Smooth muscle cell (in vitro differentiated cells): ENCODE data around the gene OR4K2. TPM values are rescaled to one million over a fixed set of nuclear protein-coding genes. Genes with fewer than 3 reads are reported as not detected.

ENCODE experiments used
- DNase-seq: peaks from one replicate; lab custom pipeline; 2025; ENCODE audit not compliant: unreplicated experiment; lab: John Stamatoyannopoulos, UW
- H2AFZ ChIP-seq: fragments of 200-600 bp; sonication (generic); 2 replicates; pipeline ENCODE4 v1.6.0; 2016; ENCODE audit warnings: antibody characterized with exemption, low read depth, mild to moderate bottlenecking
- H3F3A ChIP-seq: fragments of 200-600 bp; sonication (generic); 2 replicates; pipeline ENCODE4 v1.6.0; 2017; ENCODE audit warnings: antibody characterized with exemption, low read depth
- H3K27ac ChIP-seq: fragments of 200-600 bp; sonication (generic); 2 replicates; pipeline ENCODE4 v1.5.1; 2016; ENCODE audit warnings: low read depth, mild to moderate bottlenecking
- H3K27me3 ChIP-seq: fragments of 200-600 bp; sonication (generic); 2 replicates; pipeline ENCODE4 v1.6.1; 2016; ENCODE audit warnings: low read depth, mild to moderate bottlenecking
- H3K36me3 ChIP-seq: fragments of 200-600 bp; sonication (generic); 2 replicates; pipeline ENCODE4 v1.5.1; 2016; ENCODE audit warnings: low read depth
- H3K4me1 ChIP-seq: fragments of 200-600 bp; sonication (generic); 2 replicates; pipeline ENCODE4 v1.5.1; 2016; ENCODE audit warnings: low read depth
- H3K4me2 ChIP-seq: fragments of 200-600 bp; sonication (generic); 2 replicates; pipeline ENCODE4 v1.6.0; 2016; ENCODE audit warnings: mild to moderate bottlenecking
- H3K4me3 ChIP-seq: fragments of 200-600 bp; sonication (generic); 2 replicates; pipeline ENCODE4 v1.5.1; 2016; ENCODE audit warnings: mild to moderate bottlenecking
- H3K79me2 ChIP-seq: fragments of 200-600 bp; sonication (generic); 2 replicates; pipeline ENCODE4 v1.6.0; 2016; ENCODE audit warnings: low read depth, mild to moderate bottlenecking
- H3K9ac ChIP-seq: fragments of 200-600 bp; sonication (generic); 2 replicates; pipeline ENCODE4 v1.6.0; 2016; ENCODE audit warnings: low read depth
- H3K9me3 ChIP-seq: fragments of 200-600 bp; sonication (generic); replicated peaks from 2 replicates; pipeline ENCODE4 v1.5.1; 2016; ENCODE audit warnings: low read depth
- H4K20me1 ChIP-seq: fragments of 200-600 bp; sonication (generic); 2 replicates; pipeline ENCODE4 v1.6.0; 2016; ENCODE audit warnings: low read depth
- WGBS: methylation state at CpG from one replicate; pipeline ENCODE4 v1.1.7; 2016; ENCODE audit warnings: low lambda C conversion rate; 5-methylcytosine and 5-hydroxymethylcytosine counted together
- polyA plus RNA-seq: library from polyadenylated mRNA; unstranded; fragments of >200 nt; fragmentation: Nextera tagmentation; extraction: Ambion mirVana; gene quantifications from 2 replicates; pipeline ENCODE4 v1.2.1, GENCODE V29; 2016
- total RNA-seq: library from RNA; depleted of rRNA; stranded (reverse); fragments of >200 nt; gene quantifications from 2 replicates; pipeline ENCODE4 v1.2.3, GENCODE V29; 2014
- TF ChIP-seq, protein P1 (sequence below): fragments of 200-600 bp; sonication (generic); IDR thresholded peaks from 2 replicates; pipeline ENCODE4 v1.5.1; 2017; ENCODE audit warnings: borderline replicate concordance, mild to moderate bottlenecking, antibody characterized with exemption; ENCODE audit not compliant: insufficient read depth, poor library complexity, severe bottlenecking

OR4K2 gene
- total and polyA plus RNA-seq, 2 experiments from 2014 or later: not detected

- H3K36me3 ChIP-seq: no peaks in the 10 kb centered on the region
- no peaks in the 10 kb centered on the region for H3K27me3 ChIP-seq
- H3F3A ChIP-seq: no peaks in the 10 kb centered on the region
- H3K9me3 ChIP-seq: peaks cover 27% of the 10 kb centered on the region
- no peak overlapping the region for H3K4me2 ChIP-seq
- H4K20me1 ChIP-seq: no peaks in the 10 kb centered on the region
- no peak for DNase-seq
- H3K27ac ChIP-seq: no peak overlapping the region
- H3K9ac ChIP-seq: no peak overlapping the region
- no peaks in the 10 kb centered on the region for H3K79me2 ChIP-seq
- TF ChIP-seq, protein P1, sequence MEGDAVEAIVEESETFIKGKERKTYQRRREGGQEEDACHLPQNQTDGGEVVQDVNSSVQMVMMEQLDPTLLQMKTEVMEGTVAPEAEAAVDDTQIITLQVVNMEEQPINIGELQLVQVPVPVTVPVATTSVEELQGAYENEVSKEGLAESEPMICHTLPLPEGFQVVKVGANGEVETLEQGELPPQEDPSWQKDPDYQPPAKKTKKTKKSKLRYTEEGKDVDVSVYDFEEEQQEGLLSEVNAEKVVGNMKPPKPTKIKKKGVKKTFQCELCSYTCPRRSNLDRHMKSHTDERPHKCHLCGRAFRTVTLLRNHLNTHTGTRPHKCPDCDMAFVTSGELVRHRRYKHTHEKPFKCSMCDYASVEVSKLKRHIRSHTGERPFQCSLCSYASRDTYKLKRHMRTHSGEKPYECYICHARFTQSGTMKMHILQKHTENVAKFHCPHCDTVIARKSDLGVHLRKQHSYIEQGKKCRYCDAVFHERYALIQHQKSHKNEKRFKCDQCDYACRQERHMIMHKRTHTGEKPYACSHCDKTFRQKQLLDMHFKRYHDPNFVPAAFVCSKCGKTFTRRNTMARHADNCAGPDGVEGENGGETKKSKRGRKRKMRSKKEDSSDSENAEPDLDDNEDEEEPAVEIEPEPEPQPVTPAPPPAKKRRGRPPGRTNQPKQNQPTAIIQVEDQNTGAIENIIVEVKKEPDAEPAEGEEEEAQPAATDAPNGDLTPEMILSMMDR: no peak
- no peaks in the 10 kb centered on the region for H3K4me1 ChIP-seq
- no peak overlapping the region for H2AFZ ChIP-seq
- H3K4me3 ChIP-seq: no peak overlapping the region
- WGBS: 50% methylated on average over 4 of the region's 4 CpGs
Observed at GRCh38 chr14:19918553-19919264, 43.8 kb downstream of the OR4K2 start.

DNA sequence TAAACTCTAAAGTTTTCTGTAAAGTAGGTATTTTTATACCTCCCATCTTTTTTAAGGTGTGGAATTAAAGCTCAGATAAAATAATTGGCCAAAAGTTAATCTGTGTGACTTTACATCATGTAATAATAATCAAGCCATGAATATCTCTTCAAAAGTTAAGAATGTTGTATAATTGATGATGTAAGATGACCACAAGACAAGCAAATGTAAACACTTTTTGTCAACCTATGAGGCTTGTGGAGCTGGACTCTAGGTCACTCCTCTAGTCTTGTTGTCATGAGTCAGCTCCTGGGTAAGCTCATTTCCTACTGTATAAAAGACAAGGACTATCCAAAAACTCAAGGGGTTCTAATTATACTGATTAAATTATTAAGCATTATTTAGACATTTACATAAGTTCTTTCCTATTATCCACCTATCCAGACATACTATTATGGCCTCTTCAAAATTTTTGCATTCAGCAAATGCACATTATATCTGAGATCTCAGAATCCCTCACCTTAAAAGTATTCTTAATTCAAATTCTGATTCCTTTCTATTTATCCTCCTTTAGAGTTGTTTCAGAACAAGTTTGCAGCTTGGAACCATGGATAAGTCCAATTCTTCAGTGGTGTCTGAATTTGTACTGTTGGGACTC lies 45.2 kb downstream of the OR4K2 start, which contains the start of gene OR4K5:
OR4K5 (plus strand) TSS at position 587 of the 637 bp plus-strand sequence; CDS start at position 587, 0 bp downstream.
- Histone ChIP-seq H3K9ac (no peak within 1 kb of the TSS), H3K9me3 (peaks cover 29% of the 10 kb centered on the region), H3K36me3 (no peaks in the 10 kb centered on the region), H3K4me1 (no peaks in the 10 kb centered on the region), H3K4me3 (no peak within 1 kb of the TSS), H3F3A (no peaks in the 10 kb centered on the region), H3K4me2 (no peak within 1 kb of the TSS), H3K27me3 (no peaks in the 10 kb centered on the region), H2AFZ (no peak within 1 kb of the TSS), H3K79me2 (no peaks in the 10 kb centered on the region), H4K20me1 (no peaks in the 10 kb centered on the region), H3K27ac (no peak within 1 kb of the TSS)
- TF ChIP-seq, protein P1: no peak
- DNase-seq: no peak

GRCh38 chr14:19930617-19931016 lies 55.7 kb downstream of the OR4K2 start, which contains the start of gene OR4K1:
TSS of gene OR4K1 (plus strand) at chr14:19930917. CDS start at chr14:19935667, 4,750 bp downstream.
- DNase-seq: no peak
- no peaks in the 10 kb centered on the region for H3K4me1 ChIP-seq
- H3K36me3 ChIP-seq: no peaks in the 10 kb centered on the region
- WGBS: 62% methylated on average over 3 of the region's 3 CpGs
- H3K4me2 ChIP-seq: no peak within 1 kb of the TSS
- H2AFZ ChIP-seq: no peak within 1 kb of the TSS
- H4K20me1 ChIP-seq: no peaks in the 10 kb centered on the region
- no peak within 1 kb of the TSS for H3K9ac ChIP-seq
- no peak within 1 kb of the TSS for H3K27ac ChIP-seq
- H3K9me3 ChIP-seq: peaks cover 16% of the 10 kb centered on the region
- H3F3A ChIP-seq: no peaks in the 10 kb centered on the region
- no peak within 1 kb of the TSS for H3K4me3 ChIP-seq
- no peaks in the 10 kb centered on the region for H3K27me3 ChIP-seq
- no peaks in the 10 kb centered on the region for H3K79me2 ChIP-seq
- TF ChIP-seq, protein P1: no peak

Other genes with a start within 250 kb of the OR4K2 start
- gene OR11H2, start 161.3 kb upstream of the OR4K2 start, total RNA-seq: not detected in 2 replicates
- gene OR11H2, start 161.3 kb upstream of the OR4K2 start, polyA plus RNA-seq: not detected in 2 replicates
- not detected in 2 replicates for gene OR4Q3, start 131.6 kb upstream of the OR4K2 start, total RNA-seq
- not detected in 2 replicates for gene OR4Q3, start 131.6 kb upstream of the OR4K2 start, polyA plus RNA-seq
- gene OR4M1, start 101.6 kb upstream of the OR4K2 start, total RNA-seq: not detected in 2 replicates
- not detected in 2 replicates for gene OR4M1, start 101.6 kb upstream of the OR4K2 start, polyA plus RNA-seq
- not detected in 2 replicates for gene OR4N2, start 71.4 kb upstream of the OR4K2 start, total RNA-seq
- not detected in 2 replicates for gene OR4N2, start 71.4 kb upstream of the OR4K2 start, polyA plus RNA-seq
- gene OR4K5, start 45.5 kb downstream of the OR4K2 start, total RNA-seq: not detected in 2 replicates
- not detected in 2 replicates for gene OR4K5, start 45.5 kb downstream of the OR4K2 start, polyA plus RNA-seq
- not detected in 2 replicates for gene OR4K1, start 55.8 kb downstream of the OR4K2 start, total RNA-seq
- gene OR4K1, start 55.8 kb downstream of the OR4K2 start, polyA plus RNA-seq: not detected in 2 replicates
- not detected in 2 replicates for gene OR4K15, start 100.4 kb downstream of the OR4K2 start, total RNA-seq
- not detected in 2 replicates for gene OR4K15, start 100.4 kb downstream of the OR4K2 start, polyA plus RNA-seq
- gene OR4Q2, start 127.0 kb downstream of the OR4K2 start, total RNA-seq: not detected in 2 replicates
- gene OR4Q2, start 127.0 kb downstream of the OR4K2 start, polyA plus RNA-seq: not detected in 2 replicates
- not detected in 2 replicates for gene OR4K14, start 144.2 kb downstream of the OR4K2 start, total RNA-seq
- not detected in 2 replicates for gene OR4K14, start 144.2 kb downstream of the OR4K2 start, polyA plus RNA-seq
- gene OR4K13, start 160.9 kb downstream of the OR4K2 start, total RNA-seq: not detected in 2 replicates
- not detected in 2 replicates for gene OR4K13, start 160.9 kb downstream of the OR4K2 start, polyA plus RNA-seq
- not detected in 2 replicates for gene OR4L1, start 184.9 kb downstream of the OR4K2 start, total RNA-seq
- not detected in 2 replicates for gene OR4L1, start 184.9 kb downstream of the OR4K2 start, polyA plus RNA-seq
- gene OR4K17, start 235.6 kb downstream of the OR4K2 start, total RNA-seq: not detected in 2 replicates
- not detected in 2 replicates for gene OR4K17, start 235.6 kb downstream of the OR4K2 start, polyA plus RNA-seq